ENCODE measurements around the gene PRRT2. TPM values are rescaled to one million over a fixed set of nuclear protein-coding genes. Genes with fewer than 3 reads are reported as not detected.

Gene PRRT2
- total RNA-seq, 2 experiments from 2014 or later, result 0.67 to 1.1 TPM

- ChIA-PET CTCF (interaction anchor here (0.6 kb wide), 1 partner anchor 22 kb away, joined by 3 read pairs; no protein-coding TSS in a partner anchor), POLR2A (no interaction called here)
Observed at GRCh38 chr16:29842732-29843346, 30.8 kb downstream of the PRRT2 start.

- POLR2A ChIA-PET, result no interaction called here
- CTCF ChIA-PET, result no interaction called here
Observed at GRCh38 chr16:29843931-29844330, 31.9 kb downstream of the PRRT2 start.

- CTCF ChIA-PET, result interaction anchor here (0.7 to 1.0 kb wide), 2 partner anchors 17 to 144 kb away, joined by 3 to 4 read pairs; no protein-coding TSS in a partner anchor
- POLR2A ChIA-PET, result no interaction called here
Observed at GRCh38 chr16:29844575-29845331, 32.8 kb downstream of the PRRT2 start.

GRCh38 chr16:29845656-29846055, 33.7 kb downstream of the PRRT2 start:
- ChIA-PET CTCF (interaction anchor here (0.8 to 1.1 kb wide), 3 partner anchors 18 to 144 kb away, joined by 3 to 4 read pairs (median 4); no protein-coding TSS in a partner anchor), POLR2A (no interaction called here)

- CTCF ChIA-PET, result interaction anchor here (0.5 to 3.8 kb wide), 49 partner anchors 9 to 206 kb away, joined by 3 to 37 read pairs (median 4); partner anchors contain the start of genes ASPHD1, C16orf54, C16orf92 and KIF22
Observed at GRCh38 chr16:29848420-29849297, 36.7 kb downstream of the PRRT2 start.

GRCh38 chr16:29849505-29849904, 37.5 kb downstream of the PRRT2 start:
- CTCF ChIA-PET, result interaction anchor here (0.6 to 3.8 kb wide), 21 partner anchors 10 to 207 kb away, joined by 3 to 37 read pairs (median 6); partner anchors contain the start of genes KIF22, MVP and TLCD3B
- POLR2A ChIA-PET, result no interaction called here

More at GRCh38 chr16:29848420-29849297, 36.7 kb downstream of the PRRT2 start:
- POLR2A ChIA-PET, result interaction anchor here (0.9 to 1.2 kb wide), 4 partner anchors 19 to 41 kb away, joined by 3 to 7 read pairs (median 4); partner anchors contain the start of gene PAGR1

GRCh38 chr16:29850998-29851397, 39.0 kb downstream of the PRRT2 start:
- ChIA-PET CTCF (interaction anchor here (0.7 to 1.6 kb wide), 5 partner anchors 10 to 204 kb away, joined by 3 to 5 read pairs (median 3); no protein-coding TSS in a partner anchor), POLR2A (interaction anchor here (0.6 to 0.7 kb wide), 3 partner anchors 79 to 647 kb away, joined by 3 to 8 read pairs (median 6); no protein-coding TSS in a partner anchor)

GRCh38 chr16:29852654-29853053, 40.7 kb downstream of the PRRT2 start:
- CTCF ChIA-PET, result no interaction called here
- POLR2A ChIA-PET, result no interaction called here

GRCh38 chr16:29854520-29855100, 42.6 kb downstream of the PRRT2 start:
- CTCF ChIA-PET, result no interaction called here
- POLR2A ChIA-PET, result no interaction called here

- ChIA-PET POLR2A (no interaction called here), CTCF (interaction anchor here (0.6 to 1.2 kb wide), 3 partner anchors 9 to 184 kb away, joined by 4 to 5 read pairs (median 5); no protein-coding TSS in a partner anchor)
Observed at GRCh38 chr16:29857133-29857760, 45.3 kb downstream of the PRRT2 start.

GRCh38 chr16:29858149-29858849, 46.3 kb downstream of the PRRT2 start:
- POLR2A ChIA-PET, result interaction anchor here (0.5 to 0.6 kb wide), 3 partner anchors 139 to 855 kb away, joined by 3 to 6 read pairs (median 4); no protein-coding TSS in a partner anchor

GRCh38 chr16:29858974-29859373, 47.0 kb downstream of the PRRT2 start:
- ChIA-PET POLR2A (interaction anchor here (0.5 kb wide), 1 partner anchor 854 kb away, joined by 3 read pairs; no protein-coding TSS in a partner anchor), CTCF (no interaction called here)

More at GRCh38 chr16:29858149-29858849, 46.3 kb downstream of the PRRT2 start:
- CTCF ChIA-PET, result interaction anchor here (0.7 to 1.2 kb wide), 2 partner anchors 10 to 160 kb away, joined by 4 to 5 read pairs; no protein-coding TSS in a partner anchor

- POLR2A ChIA-PET, result no interaction called here
Observed at GRCh38 chr16:29860218-29860617, 48.2 kb downstream of the PRRT2 start.

GRCh38 chr16:29862383-29862883, 50.4 kb downstream of the PRRT2 start:
- ChIA-PET CTCF (interaction anchor here (0.8 to 2.0 kb wide), 6 partner anchors 11 to 171 kb away, joined by 3 to 7 read pairs (median 4); partner anchors contain the start of genes KCTD13 and MVP), POLR2A (no interaction called here)

More at GRCh38 chr16:29860218-29860617, 48.2 kb downstream of the PRRT2 start:
- CTCF ChIA-PET, result no interaction called here

- POLR2A ChIA-PET, result interaction anchor here (0.6 kb wide), 1 partner anchor 55 kb away, joined by 3 read pairs; no protein-coding TSS in a partner anchor
- CTCF ChIA-PET, result interaction anchor here (0.6 to 2.0 kb wide), 6 partner anchors 43 to 187 kb away, joined by 3 to 5 read pairs (median 3); partner anchors contain the start of genes KCTD13 and MVP
Observed at GRCh38 chr16:29862884-29863668, 51.1 kb downstream of the PRRT2 start, which contains the start of gene CDIPT. TSS of gene CDIPT (minus strand) at chr16:29863226. CDS start at chr16:29862857, 369 bp downstream.

- ChIA-PET POLR2A (interaction anchor here (0.6 kb wide), 1 partner anchor 55 kb away, joined by 3 read pairs; no protein-coding TSS in a partner anchor), CTCF (interaction anchor here (0.6 to 2.0 kb wide), 6 partner anchors 44 to 187 kb away, joined by 3 to 5 read pairs (median 3); partner anchors contain the start of genes KCTD13 and MVP)
Observed at GRCh38 chr16:29863669-29863984, 51.6 kb downstream of the PRRT2 start.

All from activated CD8-positive, alpha-beta memory T cell treated with anti-CD3 and anti-CD28 coated beads for 36 hours (primary cell).